Measurements from ENCODE around the gene TWNK. TPM values are rescaled to one million over a fixed set of nuclear protein-coding genes. Genes with fewer than 3 reads are reported as not detected.

Gene TWNK
- total and polyA plus RNA-seq, 2 donors (not counting 3 experiments of a cell fraction or from before 2014, with no cell fraction given), result 5.6 to 10.9 TPM

DNA sequence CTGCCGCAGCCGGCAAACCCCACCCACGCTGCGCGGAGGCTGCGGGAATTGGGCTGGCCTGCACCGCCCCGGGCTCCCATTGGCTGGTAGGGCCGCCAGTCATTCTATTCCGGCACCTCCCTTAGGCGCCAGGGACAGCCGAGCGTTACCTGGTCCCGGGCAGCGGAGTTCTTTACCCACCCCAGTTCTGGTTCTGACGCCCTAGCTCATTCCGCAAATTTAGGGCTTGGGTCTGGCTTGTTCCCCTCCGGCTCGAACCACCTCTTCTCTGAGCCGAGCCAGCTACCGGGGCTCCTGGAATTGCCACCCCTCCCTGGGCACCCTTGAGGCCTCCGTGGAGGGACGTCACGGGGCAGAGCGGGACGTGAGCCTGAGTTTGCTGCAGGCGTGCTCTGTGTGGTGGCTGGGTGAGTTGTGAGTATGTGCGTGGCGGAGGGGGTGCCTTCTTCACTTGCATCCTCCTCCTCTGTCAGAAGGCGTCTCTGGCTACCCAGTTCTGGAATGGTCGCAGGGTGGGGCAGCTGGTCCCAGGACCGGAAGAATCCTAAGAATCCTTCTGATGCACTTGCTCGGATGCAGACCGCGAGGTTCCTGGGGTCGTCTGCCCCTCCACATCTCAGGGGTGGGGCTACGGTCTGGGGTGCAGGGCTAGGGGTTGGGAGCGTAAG lies 43.9 kb downstream of the TWNK start, which contains the start of the genes PDZD7 and SFXN3:
Gene PDZD7 (minus strand): TSS at position 2 of the 668 bp plus-strand sequence. CDS start 910 bp downstream, outside the sequence.
Gene SFXN3 (plus strand): TSS at position 107 of the 668 bp plus-strand sequence. CDS start 3,461 bp downstream, outside the sequence.
- TF ChIP-seq EZH2 (IDR thresholded peaks at IDR 0.05; ENCODE audit: borderline replicate concordance, low read depth, low read length, severe bottlenecking) (no peak), POLR2AphosphoS5 (IDR thresholded peaks at IDR 0.05; ENCODE audit: insufficient read depth, low read depth, low read length) (no peak), FOS (IDR thresholded peaks at IDR 0.05; ENCODE audit: borderline replicate concordance, insufficient read depth, low read length) (no peak), JUN (IDR thresholded peaks at IDR 0.05; ENCODE audit: borderline replicate concordance, insufficient read depth, insufficient read length, low read depth) (no peak), POLR2A (IDR thresholded peaks at IDR 0.05; ENCODE audit: low read depth, low read length) (no peak), GATA2 (IDR thresholded peaks at IDR 0.05; ENCODE audit: insufficient read depth, insufficient read length, low read depth, low read length) (no peak), MYC (IDR thresholded peaks at IDR 0.05; ENCODE audit: low read depth, low read length) (no peak)
- TF ChIP-seq, protein P1, sequence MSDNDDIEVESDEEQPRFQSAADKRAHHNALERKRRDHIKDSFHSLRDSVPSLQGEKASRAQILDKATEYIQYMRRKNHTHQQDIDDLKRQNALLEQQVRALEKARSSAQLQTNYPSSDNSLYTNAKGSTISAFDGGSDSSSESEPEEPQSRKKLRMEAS (IDR thresholded peaks at IDR 0.05; ENCODE audit: insufficient read depth, insufficient read length), result no peak
- TF ChIP-seq, protein P2, sequence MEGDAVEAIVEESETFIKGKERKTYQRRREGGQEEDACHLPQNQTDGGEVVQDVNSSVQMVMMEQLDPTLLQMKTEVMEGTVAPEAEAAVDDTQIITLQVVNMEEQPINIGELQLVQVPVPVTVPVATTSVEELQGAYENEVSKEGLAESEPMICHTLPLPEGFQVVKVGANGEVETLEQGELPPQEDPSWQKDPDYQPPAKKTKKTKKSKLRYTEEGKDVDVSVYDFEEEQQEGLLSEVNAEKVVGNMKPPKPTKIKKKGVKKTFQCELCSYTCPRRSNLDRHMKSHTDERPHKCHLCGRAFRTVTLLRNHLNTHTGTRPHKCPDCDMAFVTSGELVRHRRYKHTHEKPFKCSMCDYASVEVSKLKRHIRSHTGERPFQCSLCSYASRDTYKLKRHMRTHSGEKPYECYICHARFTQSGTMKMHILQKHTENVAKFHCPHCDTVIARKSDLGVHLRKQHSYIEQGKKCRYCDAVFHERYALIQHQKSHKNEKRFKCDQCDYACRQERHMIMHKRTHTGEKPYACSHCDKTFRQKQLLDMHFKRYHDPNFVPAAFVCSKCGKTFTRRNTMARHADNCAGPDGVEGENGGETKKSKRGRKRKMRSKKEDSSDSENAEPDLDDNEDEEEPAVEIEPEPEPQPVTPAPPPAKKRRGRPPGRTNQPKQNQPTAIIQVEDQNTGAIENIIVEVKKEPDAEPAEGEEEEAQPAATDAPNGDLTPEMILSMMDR (IDR thresholded peaks at IDR 0.05; ENCODE audit: extremely low read depth in 1 of 2, insufficient read depth in 1 of 2, low read depth in 1 of 2, low read length in 2 of 2), result no peak
- Histone ChIP-seq H3K9me1 (replicated peaks; ENCODE audit: control insufficient read depth, extremely low read depth, insufficient read depth, low read length) (no peaks in the 10 kb centered on the region), H3K79me2 (ENCODE audit: control insufficient read depth, insufficient read depth, low read length) (peaks cover 11% of the 10 kb centered on the region), H3K4me2 (ENCODE audit: insufficient read depth, low read length) (peak within 1 kb of the TSS; percentile 66), H3K27ac (ENCODE audit: insufficient read depth, low read depth, low read length) (peak within 1 kb of the TSS; percentile 91), H3K27me3 (ENCODE audit: control insufficient read depth in 2 of 2, insufficient read depth in 2 of 2, low read length in 2 of 2) (peaks cover 0 to 9% of the 10 kb centered on the region in 2 experiments), H3K9me3 (replicated peaks; ENCODE audit: control insufficient read depth, insufficient read depth, low read length) (no peaks in the 10 kb centered on the region), H3K4me1 (ENCODE audit: control insufficient read depth, extremely low read depth, insufficient read depth, low read length) (peaks cover 16% of the 10 kb centered on the region), H3K9ac (replicated peaks; ENCODE audit: extremely low read depth, insufficient read depth, low read length) (peak within 1 kb of the TSS; percentile 90), H4K20me1 (replicated peaks; ENCODE audit: control insufficient read depth, extremely low read depth, insufficient read depth, low read length) (no peaks in the 10 kb centered on the region), H3K4me3 (replicated peaks in 1 of 3; ENCODE audit: insufficient read depth in 1 of 3, low read depth in 1 of 3, low read length in 3 of 3) (peak within 1 kb of the TSS; percentile 48 to 77 (median 71)), H2AFZ (ENCODE audit: low read depth, low read length) (peak within 1 kb of the TSS; percentile 94), H3K36me3 (ENCODE audit: control insufficient read depth in 2 of 2, extremely low read depth in 1 of 2, insufficient read depth in 2 of 2, low read length in 2 of 2) (peaks cover 8 to 12% of the 10 kb centered on the region in 2 experiments)
- dilution Hi-C loops (cut with MboI; ENCODE audit: extremely low pct_ligation_motif_present, low sequenced_read_pairs) (no loop called here), intact Hi-C loops (cut with micrococcal nuclease) (loop anchor here (5.0 kb wide), 1 partner anchor 36 kb away; no protein-coding TSS in a partner anchor)
- BruUV-seq (replicated peaks), result no TSS peak
- peak; percentile 88 for DNase-seq (ENCODE audit: low read depth, low spot score)
- CTCF ChIA-PET, result interaction anchor here (1.0 to 6.3 kb wide), 12 partner anchors 10 to 142 kb away, joined by 3 to 74 read pairs (median 8); no protein-coding TSS in a partner anchor
- POLR2A ChIA-PET, result interaction anchor here (1.2 kb wide), 1 partner anchor 11 kb away, joined by 3 read pairs; no protein-coding TSS in a partner anchor
- peak; percentile 90 for FAIRE-seq
